Non-pigmented ciliary epithelial cell (primary cell): ENCODE results near the gene ELK3.

Experiments used
- DNase-seq: peaks from one replicate; pipeline ENCODE4 v3.0.0-alpha.2; 2010; ENCODE audit warnings: low read depth

The ELK3 gene

DNA sequence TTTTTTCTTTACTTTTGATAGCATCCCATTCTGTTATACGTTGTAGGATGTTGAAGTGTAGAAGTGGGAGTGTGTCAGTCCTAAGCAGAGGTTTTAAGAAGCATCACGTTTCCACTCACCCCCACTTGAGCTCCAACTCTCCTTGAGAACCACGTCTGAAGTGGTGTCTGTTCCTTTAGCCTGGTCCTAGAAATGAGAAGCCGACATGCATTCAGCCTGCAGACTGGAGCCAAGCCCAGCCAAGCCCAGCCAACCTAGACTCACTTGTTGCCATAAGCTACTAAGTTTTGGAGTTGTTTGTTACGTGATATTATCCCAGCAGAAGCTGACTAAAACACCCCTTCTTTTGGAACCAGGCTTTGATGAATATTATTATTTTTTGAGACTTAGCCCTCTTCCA is 4.4 kb upstream of the ELK3 start:
- DNase-seq: no peak

DNA sequence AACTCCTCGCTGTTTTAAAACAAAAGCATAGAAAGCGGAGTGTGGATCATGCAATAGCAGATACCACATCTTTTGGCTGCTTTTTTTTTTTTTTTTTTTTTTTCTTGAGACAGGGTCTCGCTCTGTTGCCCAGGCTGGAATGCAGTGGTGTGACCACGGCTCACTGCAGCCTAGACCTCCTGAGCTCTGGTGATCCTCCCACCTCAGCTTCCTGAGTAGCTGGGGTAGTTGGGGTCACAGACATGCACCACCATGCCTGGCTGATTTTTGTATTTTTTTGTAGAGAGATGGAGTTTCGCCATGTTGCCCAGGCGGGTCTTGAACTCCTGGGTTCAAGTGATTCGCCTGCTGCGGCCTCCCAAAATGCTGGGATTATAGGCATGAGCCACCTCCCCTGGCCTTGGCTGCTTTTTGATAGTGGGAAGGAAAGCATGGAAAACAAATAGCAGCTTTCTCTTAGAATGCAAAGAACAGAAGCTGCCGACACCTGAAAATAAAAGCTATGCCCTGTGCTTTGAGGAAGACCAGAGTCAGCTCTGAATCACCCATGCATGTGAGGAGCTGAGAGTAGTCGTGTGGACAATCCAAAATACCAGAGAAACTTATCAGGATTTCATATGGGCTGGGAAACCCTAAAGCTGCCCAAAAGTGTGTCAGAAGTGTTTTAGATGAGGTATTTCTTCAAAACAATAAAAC is 3.6 kb upstream of the ELK3 start:
- DNase-seq: no peak

DNA sequence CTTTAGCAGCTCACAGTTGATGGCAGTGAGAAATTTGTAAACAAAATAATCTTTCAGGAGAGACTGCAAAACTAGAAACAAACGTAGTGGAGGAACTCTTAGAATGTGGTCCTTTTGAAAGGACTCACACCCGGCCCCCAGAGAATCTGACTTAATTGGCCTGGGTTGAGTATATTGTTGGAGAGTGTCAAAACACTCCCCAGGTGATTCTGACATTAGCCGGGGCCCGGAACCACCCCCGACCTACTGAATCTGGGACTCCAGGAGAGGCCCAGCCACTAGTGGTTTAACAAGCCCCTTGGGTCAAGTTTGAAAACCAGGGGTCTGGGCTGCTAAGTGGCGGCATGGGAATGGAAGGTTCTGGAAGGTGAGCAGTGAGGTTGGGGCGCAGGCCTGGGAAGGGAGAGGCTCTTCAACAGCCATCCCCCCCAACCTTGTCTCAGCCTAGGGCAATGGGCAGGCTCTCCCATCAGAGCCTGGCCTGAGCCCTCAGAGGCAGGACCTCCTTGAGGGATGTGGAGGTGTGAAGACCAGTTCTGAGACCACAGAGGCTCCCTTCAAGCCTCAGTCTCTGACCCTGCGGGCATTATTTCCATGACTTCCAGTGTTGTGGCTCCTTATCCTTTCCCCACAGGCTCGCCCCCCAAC is 1.1 kb upstream of the ELK3 start:
- no peak for DNase-seq

DNA sequence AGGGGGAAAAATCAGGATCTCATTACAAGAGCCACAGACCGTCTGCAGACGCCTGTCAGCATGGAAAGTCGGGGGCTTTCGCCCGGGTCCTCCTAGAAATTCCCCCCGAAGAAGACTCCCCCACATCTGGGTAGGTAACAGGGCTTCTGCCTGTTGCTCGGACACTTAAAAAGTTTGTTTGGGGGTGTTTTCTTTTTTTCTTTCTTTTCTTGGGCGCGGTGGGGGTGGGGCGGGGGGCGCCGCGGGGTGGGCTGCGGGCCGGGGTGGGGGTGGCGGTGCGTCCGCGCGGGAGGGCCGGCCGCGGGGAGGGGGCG is 358 bp downstream of the ELK3 start:
- no peak for DNase-seq

DNA sequence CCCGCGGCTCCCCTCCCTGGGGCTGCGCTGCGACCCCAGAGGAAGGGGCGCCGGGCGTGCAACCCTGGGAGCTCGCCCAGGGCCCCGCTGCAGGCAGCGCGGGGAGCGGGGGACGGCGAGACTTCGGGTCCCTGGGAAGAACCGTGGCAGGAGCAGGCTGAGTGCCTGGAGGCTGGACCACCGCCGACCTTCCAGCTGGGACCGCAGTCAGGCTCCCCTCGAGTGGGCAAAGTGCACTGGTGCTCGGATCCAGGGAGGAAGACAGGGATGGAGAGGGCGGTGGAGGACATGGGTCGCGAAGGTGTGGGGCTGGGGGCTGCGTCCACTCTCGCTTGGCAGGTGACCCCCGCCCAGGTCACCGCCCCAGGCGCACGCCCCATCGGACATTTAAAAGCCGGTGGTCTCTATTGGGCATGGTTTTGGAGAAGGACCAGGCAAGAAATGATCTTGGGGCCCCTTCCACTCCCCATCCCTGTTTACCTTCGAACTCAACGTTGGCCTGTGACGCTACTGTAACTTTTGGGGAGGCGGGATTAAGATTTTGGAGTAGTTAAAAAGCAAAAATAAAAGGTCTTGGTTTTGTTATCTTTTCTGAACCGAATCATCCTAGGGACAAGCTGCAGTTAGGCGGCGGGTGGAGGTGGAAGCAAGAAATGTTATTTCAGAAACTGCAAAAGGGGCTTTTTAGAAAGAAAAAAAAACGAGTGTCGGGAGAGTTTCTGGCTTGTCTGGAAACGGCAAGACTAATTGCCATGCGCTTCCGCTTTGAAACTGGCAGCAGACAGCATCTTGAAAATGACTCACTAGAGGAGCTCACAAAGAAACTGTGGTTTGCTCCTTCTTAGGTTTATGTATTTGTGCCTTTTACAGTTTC is 1.0 kb downstream of the ELK3 start:
- peak; percentile 61 for DNase-seq

DNA sequence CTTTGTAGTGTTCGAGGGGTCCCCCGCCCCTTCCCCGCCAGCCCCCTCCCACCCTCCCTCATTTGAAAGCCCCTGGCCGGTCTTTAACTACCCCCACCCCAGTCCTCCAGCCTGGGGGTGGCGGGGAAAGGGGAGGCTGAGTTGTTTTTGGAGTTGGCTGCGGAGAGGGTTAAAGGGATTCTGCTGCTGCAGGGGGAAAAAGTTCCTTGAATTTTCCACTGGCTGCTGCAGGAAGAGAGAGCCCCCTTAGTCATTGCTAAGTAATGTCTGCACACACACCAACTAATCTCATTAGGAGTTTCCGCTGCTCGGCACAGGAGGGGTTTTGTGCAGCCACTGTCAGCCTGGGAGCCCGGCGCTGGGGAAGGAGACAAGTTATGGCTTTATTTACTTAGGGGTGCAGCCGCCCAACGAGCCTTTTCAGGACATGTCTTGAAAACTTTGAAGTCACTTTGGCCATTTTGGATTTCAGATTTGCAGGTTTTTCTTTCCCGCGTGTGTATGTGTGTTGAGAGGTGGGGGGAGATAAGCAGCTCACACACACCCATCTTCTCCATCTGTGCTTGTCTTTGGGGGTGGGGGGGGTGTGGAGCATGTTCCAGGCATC is 1.8 kb downstream of the ELK3 start:
- no peak for DNase-seq

DNA sequence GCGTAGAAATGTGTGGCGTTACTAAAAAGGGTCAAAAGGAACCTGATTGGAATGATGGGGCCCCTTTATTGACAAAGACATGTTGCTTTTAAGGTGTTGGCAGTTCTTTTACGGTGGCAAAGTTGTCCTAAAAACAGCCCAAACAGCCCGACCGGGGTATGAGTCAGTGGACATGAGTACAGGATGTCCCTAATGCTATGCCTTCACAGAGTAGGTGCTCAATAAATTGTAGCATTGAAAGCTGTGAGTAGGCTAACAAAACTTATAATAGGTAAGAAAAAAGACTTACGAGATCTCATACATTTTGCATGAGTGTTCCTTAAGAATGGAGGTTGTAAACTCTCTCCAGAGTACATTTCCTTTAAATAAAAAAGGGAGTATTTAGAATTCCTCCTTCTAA is 2.6 kb downstream of the ELK3 start:
- no peak for DNase-seq

DNA sequence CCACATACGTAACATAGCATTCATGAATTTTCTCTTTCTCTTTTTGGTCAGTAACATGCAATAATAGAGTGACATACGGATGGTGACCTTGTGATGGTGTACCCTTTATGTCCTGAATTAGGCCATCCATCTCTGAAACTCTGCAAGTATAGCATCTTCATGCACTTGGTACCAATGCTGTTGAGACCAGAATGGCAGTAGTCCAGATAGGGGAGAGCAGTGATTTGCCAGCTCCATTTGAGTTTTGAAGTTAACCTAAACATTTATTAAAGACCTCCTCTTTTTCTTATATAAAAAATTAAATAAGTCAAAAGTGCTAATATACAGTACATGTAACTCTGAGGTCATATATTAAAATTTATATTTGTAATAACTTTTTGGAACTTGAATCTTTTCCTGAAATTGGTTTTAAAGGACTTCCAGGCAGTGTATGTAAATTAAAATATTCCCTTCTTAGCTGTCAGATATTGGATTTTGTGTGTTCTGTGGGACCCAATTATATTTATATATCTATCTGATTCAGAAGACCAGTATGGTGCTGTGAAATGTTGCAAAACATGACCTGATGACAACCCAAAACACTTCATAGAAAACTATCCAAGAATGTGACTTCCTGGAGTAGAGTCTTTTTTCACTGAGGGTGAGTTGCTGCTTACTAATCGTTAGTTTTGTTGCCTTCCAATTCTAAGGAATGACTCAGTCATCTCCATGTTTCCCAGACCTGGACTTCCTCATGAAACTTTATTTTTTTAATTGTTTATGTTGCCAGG is 3.5 kb downstream of the ELK3 start:
- peak; percentile 87 for DNase-seq

DNA sequence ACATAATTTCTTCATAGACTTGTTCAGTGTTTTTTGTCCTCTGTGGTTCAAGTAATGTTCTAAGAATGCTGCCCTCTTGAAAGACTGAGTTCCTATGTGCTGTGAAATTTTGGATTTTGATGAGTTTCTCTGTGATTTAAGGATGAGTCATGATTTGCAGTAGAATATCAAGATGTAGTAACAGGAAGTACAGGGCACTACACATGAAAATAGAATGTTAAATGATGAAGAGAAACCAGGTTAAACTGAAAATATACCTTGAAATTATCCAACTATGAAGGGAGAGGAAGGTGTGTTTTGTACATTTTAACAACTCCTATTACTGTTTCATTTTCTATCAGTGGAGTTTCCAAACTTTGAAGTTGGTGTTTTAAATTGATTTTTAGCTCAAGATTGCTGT is 4.8 kb downstream of the ELK3 start:
- peak; percentile 86 for DNase-seq

DNA sequence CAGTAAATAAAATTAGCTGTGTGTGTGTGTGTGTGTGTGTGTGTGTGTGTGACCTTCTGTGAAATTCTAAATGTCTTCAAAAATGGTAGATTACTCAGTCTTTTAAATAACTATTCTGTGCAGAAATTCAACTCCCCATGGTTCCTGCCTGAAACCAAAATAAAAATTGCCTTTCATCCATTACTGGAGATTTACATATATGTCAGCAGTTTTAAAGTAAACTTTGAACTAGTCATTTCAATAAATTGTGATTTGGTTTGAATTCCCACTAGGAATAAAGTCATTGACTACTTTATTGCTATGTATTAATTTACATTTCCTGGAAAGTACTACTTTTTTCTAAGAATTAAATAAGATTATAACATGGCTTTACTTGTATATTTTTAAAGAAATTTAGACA is 5.3 kb downstream of the ELK3 start:
- DNase-seq: no peak

DNA sequence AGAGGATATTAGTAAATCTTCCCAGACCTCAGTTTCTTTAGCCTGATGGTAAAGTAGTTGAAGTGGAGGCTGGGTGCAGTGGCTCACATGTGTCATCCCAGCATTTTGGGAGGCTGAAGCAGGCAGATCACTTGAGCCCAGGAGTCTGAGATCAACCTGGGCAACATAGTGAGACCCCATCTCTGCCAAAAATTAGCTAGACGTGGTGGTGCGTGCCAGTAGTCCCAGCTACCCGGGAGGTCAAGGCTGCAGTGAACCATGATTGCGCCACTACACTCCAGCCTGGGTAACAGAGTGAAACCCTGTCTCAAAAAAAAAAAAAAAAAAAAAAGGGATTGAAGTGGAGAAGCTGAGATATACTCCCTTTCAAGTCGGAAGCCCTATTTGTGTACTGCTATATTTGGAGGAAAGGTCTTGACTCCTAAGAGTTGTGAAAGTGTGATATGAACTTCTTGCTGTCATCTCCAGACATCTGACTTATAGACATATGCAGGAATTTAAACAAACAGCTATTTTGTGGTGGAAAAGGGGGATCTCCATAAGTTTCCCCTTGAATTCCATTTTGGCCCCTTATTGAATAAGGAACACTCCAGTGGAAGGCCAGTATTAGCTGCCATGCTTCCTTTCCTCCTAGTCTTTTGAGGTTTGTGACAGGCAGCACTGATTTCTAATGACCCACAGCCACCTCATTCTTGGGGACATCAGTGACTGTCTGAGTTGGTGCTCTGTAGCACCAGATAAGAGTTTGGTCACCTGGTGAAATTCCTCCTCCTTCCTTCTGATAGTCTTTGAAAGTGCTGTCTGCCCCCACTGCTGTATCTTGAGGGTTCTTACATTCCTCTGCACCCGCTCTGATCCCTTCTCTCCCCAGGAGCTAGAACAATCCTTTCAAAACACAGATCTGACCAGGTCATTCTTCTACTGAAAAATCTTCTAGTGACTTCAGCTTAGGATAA is 7.4 kb downstream of the ELK3 start:
- no peak for DNase-seq

DNA sequence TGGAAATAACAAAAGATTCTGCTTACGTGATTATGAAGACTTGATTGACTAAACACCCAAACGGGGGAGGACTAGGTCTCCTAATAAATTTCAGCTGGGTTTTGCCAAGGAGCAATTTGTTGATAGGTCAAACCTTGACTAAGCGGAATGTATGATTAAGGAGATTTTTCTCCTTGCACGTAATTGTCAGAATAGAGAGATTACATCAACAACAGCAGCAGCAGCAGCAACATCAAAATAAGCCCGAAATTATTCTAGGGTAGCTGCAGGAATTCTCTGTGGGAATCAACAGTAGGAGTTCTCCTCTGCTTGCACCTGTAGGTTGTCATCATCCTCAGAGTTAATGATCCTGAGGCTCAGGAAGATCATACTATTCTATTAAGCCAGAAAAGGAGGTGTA is 10.2 kb downstream of the ELK3 start:
- DNase-seq: no peak

DNA sequence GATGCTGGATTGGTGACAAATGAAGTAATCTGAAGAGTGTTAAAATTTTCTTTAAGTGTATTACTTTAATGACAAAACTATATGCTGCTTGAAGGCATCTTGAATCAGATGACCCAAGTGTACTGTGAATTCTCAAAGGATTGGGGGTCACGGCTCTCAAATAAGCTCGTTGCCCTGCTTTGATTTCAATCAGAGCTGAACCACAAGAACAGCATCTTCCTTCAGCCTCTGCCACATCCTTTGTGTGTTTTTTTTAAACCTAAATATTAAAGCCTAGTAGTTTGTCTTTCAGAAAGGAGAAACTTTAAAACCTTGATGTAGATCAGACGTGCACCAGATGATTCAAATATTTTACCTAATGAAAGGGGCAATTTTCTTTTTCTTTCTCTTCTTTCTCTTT is 11.7 kb downstream of the ELK3 start:
- DNase-seq: no peak

DNA sequence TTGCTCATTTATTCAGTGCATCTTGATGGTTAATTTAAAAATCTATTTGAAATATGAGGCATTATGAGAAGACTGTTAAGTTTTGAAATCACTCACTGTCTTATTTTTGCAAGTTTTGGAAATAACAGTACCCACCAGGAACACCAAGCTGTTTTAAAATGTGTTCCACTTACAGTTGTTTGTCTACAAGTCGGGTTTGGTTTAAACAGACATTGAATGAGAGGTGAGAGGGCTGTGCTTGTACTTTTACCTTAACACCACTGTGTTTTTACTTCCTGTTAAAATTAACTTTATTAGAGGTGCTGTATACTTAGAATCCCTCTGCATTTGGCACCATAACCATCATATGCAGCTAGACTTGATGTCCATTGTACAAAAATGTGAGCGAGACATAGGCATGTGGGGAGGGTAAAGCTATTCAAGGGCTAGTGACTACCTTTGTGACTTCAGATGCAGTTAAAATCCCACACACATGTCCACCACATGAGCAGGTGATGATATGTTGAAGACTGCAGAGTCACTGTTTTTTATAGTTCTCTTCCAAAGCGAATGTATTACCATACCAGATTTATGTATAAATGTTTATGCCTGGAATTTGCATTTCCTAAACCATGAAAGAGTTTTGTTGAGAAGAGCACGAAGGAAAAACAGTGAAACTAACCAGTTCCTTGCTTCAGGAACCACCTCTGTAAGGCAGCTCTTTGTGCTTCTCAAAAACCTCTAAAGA is 12.9 kb downstream of the ELK3 start:
- DNase-seq: no peak

DNA sequence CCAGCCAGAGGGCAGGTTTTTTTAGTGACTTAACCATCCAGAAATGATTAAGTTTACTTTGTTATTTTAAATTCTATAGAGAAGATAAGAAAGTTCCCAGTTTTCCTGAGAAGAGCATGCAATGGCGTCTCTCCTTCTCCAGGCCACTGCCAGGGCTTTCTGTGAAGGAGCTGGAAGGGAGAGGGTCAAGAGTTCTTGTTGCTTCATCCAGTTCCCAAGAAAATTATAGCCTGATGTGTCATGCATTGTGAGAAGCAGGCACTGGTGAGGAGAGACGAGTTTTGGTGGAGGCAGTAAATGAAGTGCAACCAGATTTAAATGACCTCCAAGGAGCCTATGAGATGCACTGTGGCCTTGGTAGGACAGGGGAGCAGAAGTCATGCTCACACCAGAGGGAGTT is 14.2 kb downstream of the ELK3 start:
- peak; percentile 71 for DNase-seq

DNA sequence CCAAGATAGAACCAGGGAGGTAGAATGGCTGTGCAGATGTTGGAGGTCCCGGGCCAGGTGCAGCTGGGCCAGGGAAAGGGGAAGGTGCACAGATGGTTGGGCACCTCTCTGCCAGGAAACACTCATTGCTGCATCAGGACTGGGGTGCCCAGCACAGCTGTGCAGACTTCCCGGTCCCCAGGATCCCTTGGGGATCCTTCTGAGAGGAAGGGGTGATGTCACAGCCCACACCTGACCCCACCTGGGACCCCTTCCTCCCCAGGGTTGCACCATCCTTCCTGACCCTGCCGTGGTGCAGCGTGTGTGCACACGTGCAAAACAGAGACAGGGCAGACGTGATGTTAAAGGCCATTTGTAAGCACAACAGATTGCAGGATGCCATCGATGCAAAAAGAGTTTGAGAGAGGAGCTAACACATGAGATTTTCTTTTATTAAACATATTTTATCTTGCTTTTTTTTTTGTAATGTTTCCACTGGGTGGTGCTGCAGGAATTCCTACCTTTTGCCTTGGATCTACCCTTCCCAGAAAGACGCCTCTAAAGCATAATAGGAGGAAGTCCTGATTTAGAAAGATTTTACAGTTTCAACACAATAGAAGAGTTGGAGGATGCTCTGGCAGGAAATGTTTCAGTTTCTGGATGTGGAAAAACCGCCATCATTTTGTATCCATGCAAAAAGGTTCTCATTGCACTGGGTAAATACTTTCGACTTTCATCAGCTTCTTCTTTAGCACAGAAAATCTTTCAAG is 14.8 kb downstream of the ELK3 start:
- DNase-seq: no peak

DNA sequence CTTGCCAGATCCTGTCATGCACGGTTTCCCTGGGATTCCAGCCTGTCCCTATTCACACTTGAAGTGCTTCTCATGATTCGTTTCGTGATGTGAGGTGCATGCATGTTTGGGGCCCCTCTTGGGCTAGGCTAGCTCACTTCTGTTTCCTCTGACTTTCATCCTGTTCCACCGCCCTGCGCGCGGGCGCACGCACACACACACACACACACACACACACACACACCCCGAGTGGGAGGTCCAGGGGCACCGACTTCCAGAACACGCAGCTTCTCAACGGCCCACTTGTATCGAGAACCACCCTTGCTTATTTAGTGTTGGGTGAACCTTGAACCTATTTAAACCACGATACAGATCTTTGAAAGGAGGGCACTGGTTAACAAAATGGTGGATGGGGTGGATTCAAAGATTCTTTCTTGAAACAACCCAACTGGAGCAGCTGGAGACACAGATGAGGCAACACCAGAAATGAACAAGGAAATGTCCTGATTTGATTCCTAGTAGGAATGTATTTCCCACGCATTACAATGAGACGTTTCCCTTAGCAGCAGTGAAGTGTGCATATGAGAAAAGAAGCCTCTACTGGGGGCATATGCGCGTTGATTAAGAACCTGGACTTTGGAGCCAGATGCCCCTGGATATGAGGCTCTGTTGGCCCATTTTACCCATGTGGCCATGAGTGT is 16.3 kb downstream of the ELK3 start:
- DNase-seq: no peak

DNA sequence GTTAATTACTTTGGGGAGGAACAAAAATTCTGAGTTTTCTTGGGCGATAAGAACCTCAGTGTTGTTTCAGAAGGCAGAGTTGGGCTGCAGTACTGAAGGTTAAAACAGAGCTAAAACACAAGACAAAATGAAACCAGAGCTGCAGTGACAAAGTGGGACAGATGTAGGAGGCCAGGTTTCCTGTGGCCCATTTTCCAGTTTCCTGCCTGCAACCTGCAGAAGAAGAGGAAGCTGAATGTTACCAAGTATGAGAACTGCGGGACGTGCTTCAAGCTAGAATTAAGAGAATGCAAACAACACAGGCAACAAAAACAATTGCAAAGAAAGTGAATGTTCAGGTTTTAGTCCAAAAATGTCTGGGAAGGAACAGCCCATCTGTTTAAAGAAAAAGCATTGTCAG is 17.8 kb downstream of the ELK3 start:
- DNase-seq: no peak
